Pancreas (tissue), 10 donors: ENCODE measurements around the gene SIRPG. TPM values are rescaled to one million over a fixed set of nuclear protein-coding genes. Genes with fewer than 3 reads are reported as not detected.

Source experiments
- ATAC-seq, 4 donors: fragments of 200-7000 bp; cut with Tn5 transposase; one replicate each; pipeline versions ENCODE4 v1.8.0 to v1.9.1; 2020; ENCODE audit warnings: mild to moderate bottlenecking in 4 of 4, moderate library complexity in 4 of 4
- DNase-seq, 6 donors: peaks; one replicate each; pipeline ENCODE4 v3.0.0-alpha.2; 2020
- FAIRE-seq: peaks from 2 replicates; lab custom pipeline; 2012; peaks lifted over from hg19 to GRCh38; lab: Jason Lieb, UNC
- H3K27ac ChIP-seq, 4 donors: fragments of 200-600 bp; sonication (generic); 1 replicate in 3 of 4; 2 replicates in 1 of 4; pipeline versions ENCODE4 v1.5.0 to v1.8.0; 2020
- H3K27me3 ChIP-seq, 4 donors: fragments of 200-600 bp; one replicate each; pipeline ENCODE4 v1.8.0; 2021
- H3K36me3 ChIP-seq, 3 donors: fragments of 200-600 bp; sonication (generic) in 1 of 3; one replicate each; pipeline versions ENCODE4 v1.5.0 to v1.8.0; 2020 to 2021
- H3K4me1 ChIP-seq, 3 donors: fragments of 200-600 bp; one replicate each; pipeline ENCODE4 v1.8.0; 2021
- H3K4me3 ChIP-seq, 4 donors: fragments of 200-600 bp; sonication (generic) in 2 of 4; one replicate each; pipeline versions ENCODE4 v1.5.0 to v1.8.0; 2020 to 2021
- H3K9me3 ChIP-seq, 4 donors: fragments of 200-600 bp; one replicate each; pipeline ENCODE4 v1.8.0; 2021
- WGBS, 2 donors: extraction: QIAGEN DNeasy Blood & Tissue Kit; methylation state at CpG; one replicate each; pipeline ENCODE4 v1.1.7; 2013; 5-methylcytosine and 5-hydroxymethylcytosine counted together
- intact Hi-C, 3 donors: fragments of 100-400 bp; cut with DNase I; formaldehyde crosslinking; loops; one replicate each; pipeline versions ENCODE4 v1.11.1 to v1.14.2; 2022
- polyA plus RNA-seq, 2 donors: library from polyadenylated mRNA; stranded (reverse); fragments of 200-250 nt; gene quantifications; one replicate each; pipeline ENCODE4 v1.2.3, GENCODE V29; 2013
- total RNA-seq, 6 donors: library from RNA; stranded (reverse); fragmentation: NEBNext Ultra II Directional in 4 of 6; extraction: Animal tissue kit (Norgen Biotek cat#: 25700) in 4 of 6; gene quantifications; one replicate each; pipeline versions ENCODE4 v1.2.1 to v1.2.4, GENCODE V29; 2021 to 2023
- TF ChIP-seq, protein P1 (sequence below), 4 donors: fragments of 200-600 bp; sonication (generic) in 3 of 4; IDR thresholded peaks; one replicate each; pipeline versions ENCODE4 v1.5.0 to v1.8.0; 2021; ENCODE audit warnings: antibody characterized with exemption in 4 of 4
- donor health status: healthy with polysubstance abuse.
- donor health status: DM: no; HTN: no; CAD: no; lungs with moderate emphysema.
- donor health status: DM: no; HTN: no; CAD: no.
- donor health status: control.
- donor health status: control.
- donor health status: Bipolar disorder and iron deficiency.
- donor health status: DM: yes; HTN: yes; CAD: no.
- donor health status: DM: no; HTN: no; CAD: no.
- donor health status: DM: no; HTN: no; CAD: no.
- donor health status: DM: yes; HTN: yes; CAD: no.

SIRPG gene
- total and polyA plus RNA-seq, 8 donors, result 0.12 to 0.28 (median 0.21) TPM; not detected in 3

DNA sequence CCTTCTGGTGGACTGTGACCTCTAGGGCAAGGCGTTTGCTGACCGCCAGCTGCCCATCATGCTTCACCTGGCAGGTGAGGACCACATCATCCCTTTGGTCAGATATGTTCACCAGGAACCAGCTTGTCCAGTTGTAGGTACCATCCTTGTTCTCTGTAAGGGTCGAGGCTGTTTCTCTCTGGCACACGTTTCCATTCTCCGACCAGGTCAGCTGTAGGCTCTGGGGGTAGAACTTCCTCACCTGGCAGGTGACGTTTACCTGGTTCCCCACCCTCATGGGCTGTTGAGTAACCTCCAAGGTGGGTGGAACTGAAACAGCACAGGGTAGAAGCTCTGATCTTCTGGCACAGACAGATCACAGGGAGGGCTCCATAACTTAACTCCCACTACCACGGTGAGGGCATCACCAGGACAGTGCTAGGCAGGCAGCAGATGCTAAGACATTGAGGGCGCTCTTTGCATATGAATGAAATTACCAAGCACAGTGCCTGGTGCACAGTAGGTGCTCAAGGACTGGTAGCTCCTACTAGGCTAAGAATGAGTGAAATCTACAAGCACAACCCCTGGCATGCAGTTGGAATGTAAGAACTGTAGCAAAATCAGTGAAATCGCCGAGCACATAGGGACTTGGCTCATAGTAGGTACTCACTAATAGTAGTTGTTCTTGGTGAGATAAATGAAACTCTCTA is 22.1 kb downstream of the SIRPG start:
- DNase-seq (no peak), ATAC-seq (no peak), FAIRE-seq (no peak)
- 60 to 69% methylated on average over 10 of the region's 10 CpGs for WGBS, 2 donors
- Histone ChIP-seq H3K27me3 (no peaks in the 10 kb centered on the region), H3K4me1 (no peaks in the 10 kb centered on the region), H3K36me3 (no peaks in the 10 kb centered on the region), H3K9me3 (no peaks in the 10 kb centered on the region), H3K27ac (no peak overlapping the region), H3K4me3 (no peak overlapping the region)
- intact Hi-C loops, result no loop called here
- TF ChIP-seq, protein P1, sequence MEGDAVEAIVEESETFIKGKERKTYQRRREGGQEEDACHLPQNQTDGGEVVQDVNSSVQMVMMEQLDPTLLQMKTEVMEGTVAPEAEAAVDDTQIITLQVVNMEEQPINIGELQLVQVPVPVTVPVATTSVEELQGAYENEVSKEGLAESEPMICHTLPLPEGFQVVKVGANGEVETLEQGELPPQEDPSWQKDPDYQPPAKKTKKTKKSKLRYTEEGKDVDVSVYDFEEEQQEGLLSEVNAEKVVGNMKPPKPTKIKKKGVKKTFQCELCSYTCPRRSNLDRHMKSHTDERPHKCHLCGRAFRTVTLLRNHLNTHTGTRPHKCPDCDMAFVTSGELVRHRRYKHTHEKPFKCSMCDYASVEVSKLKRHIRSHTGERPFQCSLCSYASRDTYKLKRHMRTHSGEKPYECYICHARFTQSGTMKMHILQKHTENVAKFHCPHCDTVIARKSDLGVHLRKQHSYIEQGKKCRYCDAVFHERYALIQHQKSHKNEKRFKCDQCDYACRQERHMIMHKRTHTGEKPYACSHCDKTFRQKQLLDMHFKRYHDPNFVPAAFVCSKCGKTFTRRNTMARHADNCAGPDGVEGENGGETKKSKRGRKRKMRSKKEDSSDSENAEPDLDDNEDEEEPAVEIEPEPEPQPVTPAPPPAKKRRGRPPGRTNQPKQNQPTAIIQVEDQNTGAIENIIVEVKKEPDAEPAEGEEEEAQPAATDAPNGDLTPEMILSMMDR (IDR thresholded peaks at IDR 0.05), result no peak

DNA sequence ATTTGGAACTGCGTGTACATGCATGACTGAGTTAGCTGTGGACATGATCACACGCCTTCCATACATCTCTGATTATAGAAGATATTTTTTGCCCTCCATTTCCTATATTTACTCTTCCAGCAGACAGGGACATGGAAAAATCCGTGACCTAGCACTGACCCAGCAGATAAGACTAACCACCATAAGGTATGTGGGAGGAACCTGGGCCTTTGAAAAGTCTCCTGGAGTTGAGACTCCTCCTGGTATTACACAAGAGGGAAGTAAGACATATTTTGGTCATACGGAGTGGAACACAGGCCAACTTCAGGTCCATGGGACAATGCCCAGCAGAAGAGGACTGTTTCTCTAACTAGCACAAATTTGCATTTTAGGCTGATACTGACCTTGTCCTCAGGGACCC is 24.0 kb downstream of the SIRPG start:
- Histone ChIP-seq H3K4me1 (no peaks in the 10 kb centered on the region), H3K27me3 (peaks cover 0 to 4% (median 0%) of the 10 kb centered on the region in 4 donors), H3K27ac (no peak overlapping the region), H3K36me3 (no peaks in the 10 kb centered on the region), H3K4me3 (no peak overlapping the region), H3K9me3 (no peaks in the 10 kb centered on the region)
- 67 to 84% methylated on average over 4 of the region's 4 CpGs for WGBS, 2 donors
- DNase-seq (no peak), ATAC-seq (no peak), FAIRE-seq (no peak)
- TF ChIP-seq, protein P1 (IDR thresholded peaks at IDR 0.05), result no peak
- intact Hi-C loops, result no loop called here

DNA sequence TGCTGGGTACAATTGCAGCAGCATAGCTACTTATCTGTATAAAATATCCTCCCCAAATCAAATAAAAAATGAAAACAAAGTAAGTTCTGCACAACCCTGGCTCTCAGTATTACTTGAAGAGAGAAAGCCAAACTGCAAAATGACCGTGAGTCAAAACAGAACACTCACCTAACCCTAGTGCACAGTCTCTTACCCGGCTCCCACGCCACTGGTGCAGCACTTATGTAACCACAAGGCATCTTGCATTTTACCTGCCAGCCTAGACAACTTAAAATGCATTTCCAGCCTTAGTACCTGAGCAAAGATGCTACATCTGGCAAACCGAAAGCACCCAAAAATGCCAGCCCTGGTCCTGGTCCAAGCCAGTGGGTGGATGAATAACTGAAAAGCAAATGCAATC is 25.4 kb downstream of the SIRPG start:
- Histone ChIP-seq H3K4me1 (no peaks in the 10 kb centered on the region), H3K4me3 (no peak overlapping the region), H3K27ac (no peak overlapping the region), H3K9me3 (no peaks in the 10 kb centered on the region), H3K27me3 (peaks cover 0 to 4% (median 0%) of the 10 kb centered on the region in 4 donors), H3K36me3 (no peaks in the 10 kb centered on the region)
- TF ChIP-seq, protein P1 (IDR thresholded peaks at IDR 0.05), result no peak
- DNase-seq (no peak), FAIRE-seq (no peak), ATAC-seq (no peak)
- intact Hi-C loops, result no loop called here
- 65 to 68% methylated on average over 4 of the region's 4 CpGs for WGBS, 2 donors

DNA sequence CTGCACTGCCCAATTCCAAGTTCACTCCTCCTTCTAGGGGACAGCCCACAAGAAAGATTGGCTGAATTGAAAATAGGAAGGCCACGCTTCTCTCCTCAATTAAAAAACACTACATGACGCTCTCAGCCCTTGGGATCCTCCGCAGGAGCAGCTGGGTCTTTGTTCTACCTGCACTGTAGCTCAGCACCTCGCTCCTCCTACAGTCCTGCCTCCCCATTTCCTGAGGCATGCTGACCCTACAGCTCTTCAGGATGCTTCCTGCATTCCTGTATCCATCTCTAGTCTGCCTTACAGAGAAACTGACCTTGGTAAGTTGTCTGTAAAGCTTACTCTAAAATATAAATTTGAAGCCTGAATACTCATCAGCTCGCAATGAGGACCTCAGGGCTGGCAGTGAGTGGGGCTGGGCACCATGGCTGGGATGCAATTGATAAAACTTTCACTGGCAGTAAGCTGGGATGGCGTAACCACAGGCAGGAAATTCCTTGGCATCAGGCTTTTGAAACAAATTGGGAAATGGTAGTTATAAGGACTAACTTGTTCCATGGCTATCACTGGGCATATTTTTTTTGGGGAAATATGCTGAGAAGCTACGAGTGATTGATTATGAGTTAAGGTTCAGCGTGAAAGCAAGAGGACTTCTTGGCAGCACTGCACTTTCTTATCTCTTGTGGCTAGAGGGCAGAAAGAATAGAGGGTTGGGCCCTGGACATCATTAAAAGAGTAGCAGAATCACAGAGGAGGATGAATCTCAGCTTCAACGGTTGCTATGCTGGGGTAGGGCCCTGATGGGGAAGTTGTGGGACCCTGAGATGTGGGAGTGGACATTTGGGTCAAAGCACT is 26.0 kb downstream of the SIRPG start:
- ATAC-seq, result no peak
- Histone ChIP-seq H3K4me1 (no peaks in the 10 kb centered on the region), H3K27me3 (peaks cover 0 to 4% (median 0%) of the 10 kb centered on the region in 4 donors), H3K4me3 (no peak overlapping the region), H3K9me3 (no peaks in the 10 kb centered on the region), H3K36me3 (no peaks in the 10 kb centered on the region), H3K27ac (no peak overlapping the region)
- intact Hi-C loops, result no loop called here
- FAIRE-seq, result no peak
- TF ChIP-seq, protein P1 (IDR thresholded peaks at IDR 0.05), result no peak
- WGBS, 2 donors, result 43 to 46% methylated on average over 9 of the region's 9 CpGs
- DNase-seq, result no peak
